ENCODE measurements around the gene ZC3H13.

The ZC3H13 gene

DNA sequence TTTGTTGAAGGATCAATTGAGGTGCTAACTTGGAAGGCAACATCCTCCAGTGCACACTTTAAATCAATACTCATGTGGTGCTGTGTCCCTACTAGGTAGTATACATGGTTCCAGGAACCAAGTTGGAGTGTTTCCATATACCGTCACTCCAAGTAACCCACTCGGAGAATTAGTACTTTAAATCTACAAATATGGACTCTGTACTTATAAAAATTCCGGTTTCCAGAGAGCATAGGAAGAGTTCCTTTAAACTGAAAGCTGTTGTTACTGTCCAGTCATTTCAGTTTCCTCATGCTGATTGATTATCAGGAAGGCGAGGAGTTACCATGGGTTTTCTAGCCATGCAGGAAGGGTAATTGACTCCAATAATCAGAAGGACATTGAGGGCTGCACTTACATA, 45.1 kb upstream of the ZC3H13 start:
- no peak for DNase-seq (ENCODE audit: low spot score)
- TF ChIP-seq, protein P1, sequence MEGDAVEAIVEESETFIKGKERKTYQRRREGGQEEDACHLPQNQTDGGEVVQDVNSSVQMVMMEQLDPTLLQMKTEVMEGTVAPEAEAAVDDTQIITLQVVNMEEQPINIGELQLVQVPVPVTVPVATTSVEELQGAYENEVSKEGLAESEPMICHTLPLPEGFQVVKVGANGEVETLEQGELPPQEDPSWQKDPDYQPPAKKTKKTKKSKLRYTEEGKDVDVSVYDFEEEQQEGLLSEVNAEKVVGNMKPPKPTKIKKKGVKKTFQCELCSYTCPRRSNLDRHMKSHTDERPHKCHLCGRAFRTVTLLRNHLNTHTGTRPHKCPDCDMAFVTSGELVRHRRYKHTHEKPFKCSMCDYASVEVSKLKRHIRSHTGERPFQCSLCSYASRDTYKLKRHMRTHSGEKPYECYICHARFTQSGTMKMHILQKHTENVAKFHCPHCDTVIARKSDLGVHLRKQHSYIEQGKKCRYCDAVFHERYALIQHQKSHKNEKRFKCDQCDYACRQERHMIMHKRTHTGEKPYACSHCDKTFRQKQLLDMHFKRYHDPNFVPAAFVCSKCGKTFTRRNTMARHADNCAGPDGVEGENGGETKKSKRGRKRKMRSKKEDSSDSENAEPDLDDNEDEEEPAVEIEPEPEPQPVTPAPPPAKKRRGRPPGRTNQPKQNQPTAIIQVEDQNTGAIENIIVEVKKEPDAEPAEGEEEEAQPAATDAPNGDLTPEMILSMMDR (IDR thresholded peaks at IDR 0.05; ENCODE audit: extremely low read depth, insufficient read depth, missing control alignments), result no peak
- in situ Hi-C loops (cut with MboI; ENCODE audit: low pct_unique_long_range_greater_than_20kb, low sequenced_read_pairs, unreplicated experiment), result no loop called here

GRCh38 chr13:46097015-46097414, 44.5 kb upstream of the ZC3H13 start:
- DNase-seq (ENCODE audit: low spot score), result no peak
- TF ChIP-seq, protein P1 (IDR thresholded peaks at IDR 0.05; ENCODE audit: extremely low read depth, insufficient read depth, missing control alignments), result no peak
- in situ Hi-C loops (cut with MboI; ENCODE audit: low pct_unique_long_range_greater_than_20kb, low sequenced_read_pairs, unreplicated experiment), result no loop called here

GRCh38 chr13:46094478-46094877, 41.9 kb upstream of the ZC3H13 start:
- TF ChIP-seq, protein P1 (IDR thresholded peaks at IDR 0.05; ENCODE audit: extremely low read depth, insufficient read depth, missing control alignments), result no peak
- no peak for DNase-seq (ENCODE audit: low spot score)
- in situ Hi-C loops (cut with MboI; ENCODE audit: low pct_unique_long_range_greater_than_20kb, low sequenced_read_pairs, unreplicated experiment), result no loop called here

GRCh38 chr13:46088821-46089562, 36.4 kb upstream of the ZC3H13 start:
- TF ChIP-seq, protein P1 (IDR thresholded peaks at IDR 0.05; ENCODE audit: extremely low read depth, insufficient read depth, missing control alignments), result no peak
- in situ Hi-C loops (cut with MboI; ENCODE audit: low pct_unique_long_range_greater_than_20kb, low sequenced_read_pairs, unreplicated experiment), result no loop called here
- no peak for DNase-seq (ENCODE audit: low spot score)

GRCh38 chr13:46087481-46087880, 34.9 kb upstream of the ZC3H13 start:
- TF ChIP-seq, protein P1 (IDR thresholded peaks at IDR 0.05; ENCODE audit: extremely low read depth, insufficient read depth, missing control alignments), result no peak
- no peak for DNase-seq (ENCODE audit: low spot score)
- in situ Hi-C loops (cut with MboI; ENCODE audit: low pct_unique_long_range_greater_than_20kb, low sequenced_read_pairs, unreplicated experiment), result no loop called here

GRCh38 chr13:46086985-46087384, 34.4 kb upstream of the ZC3H13 start:
- TF ChIP-seq, protein P1 (IDR thresholded peaks at IDR 0.05; ENCODE audit: extremely low read depth, insufficient read depth, missing control alignments), result no peak
- no peak for DNase-seq (ENCODE audit: low spot score)
- in situ Hi-C loops (cut with MboI; ENCODE audit: low pct_unique_long_range_greater_than_20kb, low sequenced_read_pairs, unreplicated experiment), result no loop called here
